RWPE2 (cell line): ENCODE data around the gene VMO1.

Source experiments
- ATAC-seq: fragments of 200-7000 bp; cut with Tn5 transposase; 3 replicates; pipeline ENCODE4 v1.9.1; 2021; ENCODE audit warnings: low read depth
- DNase-seq: peaks from one replicate; pipeline ENCODE4 v3.0.0-alpha.2; 2020; ENCODE audit warnings: low spot score
- H3K27ac ChIP-seq: fragments of 450-650 bp; 2 replicates; pipeline ENCODE4 v1.5.1; 2017; ENCODE audit warnings: mild to moderate bottlenecking; ENCODE audit not compliant: poor library complexity, severe bottlenecking
- H3K27me3 ChIP-seq: fragments of 250-450 bp; sonication (Bioruptor Pico); 2 replicates; pipeline ENCODE4 v1.5.1; 2021; ENCODE audit warnings: mild to moderate bottlenecking, moderate library complexity; ENCODE audit not compliant: insufficient read depth, poor library complexity, severe bottlenecking
- H3K36me3 ChIP-seq: fragments of 250-450 bp; sonication (Bioruptor Pico); 2 replicates; pipeline ENCODE4 v1.5.1; 2020; ENCODE audit warnings: low read depth, mild to moderate bottlenecking, moderate library complexity
- H3K4me1 ChIP-seq: fragments of 250-450 bp; sonication (Bioruptor Pico); 2 replicates; pipeline ENCODE4 v1.5.1; 2021; ENCODE audit warnings: mild to moderate bottlenecking, moderate library complexity; ENCODE audit not compliant: insufficient read depth, poor library complexity, severe bottlenecking
- H3K4me3 ChIP-seq: fragments of 250-450 bp; sonication (Bioruptor Pico); 2 replicates; pipeline ENCODE4 v1.5.1; 2021; ENCODE audit warnings: mild to moderate bottlenecking, moderate library complexity; ENCODE audit not compliant: severe bottlenecking
- H3K9me3 ChIP-seq: fragments of 250-450 bp; sonication (Bioruptor Pico); 2 replicates; pipeline ENCODE4 v1.5.1; 2021; ENCODE audit warnings: mild to moderate bottlenecking, moderate library complexity; ENCODE audit not compliant: severe bottlenecking
- CTCF ChIP-seq: fragments of 450-650 bp; IDR thresholded peaks from one replicate; pipeline ENCODE4 v1.5.1; 2017; ENCODE audit warnings: mild to moderate bottlenecking, moderate library complexity; ENCODE audit not compliant: poor library complexity, severe bottlenecking

The VMO1 gene

GRCh38 chr17:4789951-4790704 lies 4.0 kb upstream of the VMO1 start:
- Histone ChIP-seq H3K36me3 (no peaks in the 10 kb centered on the region), H3K27ac (peak overlapping the region; percentile 82), H3K4me1 (peaks cover 7% of the 10 kb centered on the region), H3K4me3 (peak overlapping the region; percentile 44), H3K9me3 (no peaks in the 10 kb centered on the region), H3K27me3 (no peaks in the 10 kb centered on the region)
- ATAC-seq (peak; percentile 82), DNase-seq (peak; percentile 88)
- peak; percentile 88 for TF ChIP-seq CTCF

DNA sequence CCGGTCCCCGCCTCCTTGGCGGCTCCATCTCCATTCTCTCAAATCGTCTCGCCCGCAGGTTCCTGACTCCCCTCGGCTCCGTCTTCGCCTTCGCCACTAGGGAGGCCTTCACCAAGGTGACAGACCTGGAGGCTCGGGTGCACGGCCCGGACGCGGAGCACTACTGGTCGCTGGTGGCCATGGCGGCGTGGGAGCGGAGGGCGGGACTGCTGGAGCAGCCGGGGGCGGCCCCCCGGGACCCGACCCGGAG lies 3.5 kb upstream of the VMO1 start:
- Histone ChIP-seq H3K27me3 (no peaks in the 10 kb centered on the region), H3K4me1 (peaks cover 7% of the 10 kb centered on the region), H3K36me3 (no peaks in the 10 kb centered on the region), H3K4me3 (peak overlapping the region; percentile 44), H3K9me3 (no peaks in the 10 kb centered on the region), H3K27ac (peak overlapping the region; percentile 82)
- DNase-seq (peak; percentile 75), ATAC-seq (no peak; the same call in 2 of the 3 replicates)
- no peak for TF ChIP-seq CTCF

DNA sequence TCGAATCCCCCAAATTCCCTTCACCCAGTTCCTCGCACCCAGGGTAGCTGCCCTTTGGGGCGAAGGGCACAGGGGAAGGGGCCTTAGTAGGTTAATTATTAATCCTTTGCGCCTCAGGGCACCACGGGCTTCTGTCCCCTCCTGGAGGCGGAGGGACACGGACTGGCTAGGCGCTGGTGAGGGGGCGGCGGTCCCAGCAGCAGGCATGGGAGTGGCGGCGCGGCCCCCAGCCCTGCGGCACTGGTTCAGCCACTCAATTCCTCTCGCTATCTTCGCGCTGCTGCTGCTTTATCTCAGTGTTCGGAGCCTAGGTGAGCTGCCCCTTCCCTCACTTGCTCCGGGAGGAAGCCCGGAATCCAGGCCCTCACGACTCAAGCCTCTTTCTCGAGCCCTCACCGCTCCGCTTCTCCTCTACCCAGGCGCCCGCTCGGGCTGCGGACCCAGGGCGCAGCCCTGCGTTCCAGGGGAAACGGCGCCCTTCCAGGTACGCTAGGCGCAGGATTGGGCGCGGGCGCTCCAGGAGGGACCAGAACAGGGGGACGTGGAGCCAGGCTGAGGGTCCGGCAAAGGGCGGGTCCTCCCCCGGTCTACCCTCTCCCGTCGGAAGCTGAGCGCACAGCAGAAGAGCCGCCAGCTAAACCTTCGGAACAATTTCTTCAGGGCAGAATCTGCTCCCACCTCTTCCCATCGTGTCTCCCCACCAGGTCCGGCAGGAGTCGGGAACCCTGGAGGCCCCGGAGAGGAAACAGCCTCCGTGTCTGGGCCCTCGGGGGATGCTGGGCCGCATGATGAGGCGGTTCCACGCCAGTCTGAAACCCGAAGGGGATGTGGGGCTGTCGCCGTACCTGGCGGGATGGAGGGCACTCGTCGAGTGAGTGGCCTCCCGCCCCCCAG lies 2.9 kb upstream of the VMO1 start, which contains the start of gene GLTPD2:
TSS of gene GLTPD2 (plus strand) at position 158 of the 894 bp plus-strand sequence. CDS start at position 206, 48 bp downstream.
- no peaks in the 10 kb centered on the region for H3K27me3 ChIP-seq
- H3K27ac ChIP-seq, result peak within 1 kb of the TSS; percentile 82
- no peaks in the 10 kb centered on the region for H3K9me3 ChIP-seq
- ATAC-seq (peak; percentile 8; the same call in 2 of the 3 replicates), DNase-seq (no peak)
- H3K36me3 ChIP-seq, result no peaks in the 10 kb centered on the region
- no peak for TF ChIP-seq CTCF
- peak within 1 kb of the TSS; percentile 44 for H3K4me3 ChIP-seq
- H3K4me1 ChIP-seq, result peaks cover 7% of the 10 kb centered on the region

DNA sequence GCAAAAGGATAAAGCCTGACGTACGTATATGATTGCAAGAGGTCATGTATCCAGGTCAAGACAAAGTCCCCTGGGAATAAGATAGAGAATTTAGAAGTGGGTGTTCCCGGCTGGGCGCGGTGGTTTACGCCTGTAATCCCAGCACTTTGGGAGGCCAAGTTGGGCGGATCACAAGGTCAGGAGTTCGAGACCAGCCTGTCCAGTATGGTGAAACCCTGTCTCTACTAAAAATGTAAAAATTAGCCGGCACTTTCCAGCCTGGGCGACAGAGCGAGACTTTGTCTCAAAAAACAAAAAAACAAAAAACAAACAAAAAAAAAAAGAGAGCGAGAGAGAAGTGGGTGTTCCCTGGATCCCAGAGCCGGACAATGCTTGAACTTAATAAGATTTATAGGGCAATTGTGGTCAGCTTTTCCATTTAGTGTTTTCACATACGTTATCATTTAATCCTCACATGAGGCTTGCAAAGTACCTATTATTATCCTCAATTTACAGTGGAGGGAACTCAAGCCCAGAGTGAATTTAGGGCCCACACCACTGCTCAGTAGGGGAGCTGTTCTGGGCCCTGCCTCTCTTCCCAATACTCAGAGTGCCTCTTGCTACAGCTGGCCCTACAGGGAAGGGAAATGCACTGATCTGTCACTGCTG lies 2.1 kb upstream of the VMO1 start:
- ATAC-seq (no peak), DNase-seq (no peak)
- Histone ChIP-seq H3K9me3 (no peaks in the 10 kb centered on the region), H3K27me3 (no peaks in the 10 kb centered on the region), H3K27ac (peak overlapping the region; percentile 82), H3K36me3 (no peaks in the 10 kb centered on the region), H3K4me1 (peaks cover 7% of the 10 kb centered on the region), H3K4me3 (peak overlapping the region; percentile 44)
- no peak for TF ChIP-seq CTCF
